Smooth muscle cell (in vitro differentiated cells): Measurements from ENCODE around the gene COX19. TPM values are rescaled to one million over a fixed set of nuclear protein-coding genes. Genes with fewer than 3 reads are reported as not detected.

Experiments
- DNase-seq: peaks from one replicate; lab custom pipeline; 2025; ENCODE audit not compliant: unreplicated experiment; lab: John Stamatoyannopoulos, UW
- H2AFZ ChIP-seq: fragments of 200-600 bp; sonication (generic); 2 replicates; pipeline ENCODE4 v1.6.0; 2016; ENCODE audit warnings: antibody characterized with exemption, low read depth, mild to moderate bottlenecking
- H3F3A ChIP-seq: fragments of 200-600 bp; sonication (generic); 2 replicates; pipeline ENCODE4 v1.6.0; 2017; ENCODE audit warnings: antibody characterized with exemption, low read depth
- H3K27ac ChIP-seq: fragments of 200-600 bp; sonication (generic); 2 replicates; pipeline ENCODE4 v1.5.1; 2016; ENCODE audit warnings: low read depth, mild to moderate bottlenecking
- H3K27me3 ChIP-seq: fragments of 200-600 bp; sonication (generic); 2 replicates; pipeline ENCODE4 v1.6.1; 2016; ENCODE audit warnings: low read depth, mild to moderate bottlenecking
- H3K36me3 ChIP-seq: fragments of 200-600 bp; sonication (generic); 2 replicates; pipeline ENCODE4 v1.5.1; 2016; ENCODE audit warnings: low read depth
- H3K4me1 ChIP-seq: fragments of 200-600 bp; sonication (generic); 2 replicates; pipeline ENCODE4 v1.5.1; 2016; ENCODE audit warnings: low read depth
- H3K4me2 ChIP-seq: fragments of 200-600 bp; sonication (generic); 2 replicates; pipeline ENCODE4 v1.6.0; 2016; ENCODE audit warnings: mild to moderate bottlenecking
- H3K4me3 ChIP-seq: fragments of 200-600 bp; sonication (generic); 2 replicates; pipeline ENCODE4 v1.5.1; 2016; ENCODE audit warnings: mild to moderate bottlenecking
- H3K79me2 ChIP-seq: fragments of 200-600 bp; sonication (generic); 2 replicates; pipeline ENCODE4 v1.6.0; 2016; ENCODE audit warnings: low read depth, mild to moderate bottlenecking
- H3K9ac ChIP-seq: fragments of 200-600 bp; sonication (generic); 2 replicates; pipeline ENCODE4 v1.6.0; 2016; ENCODE audit warnings: low read depth
- H3K9me3 ChIP-seq: fragments of 200-600 bp; sonication (generic); replicated peaks from 2 replicates; pipeline ENCODE4 v1.5.1; 2016; ENCODE audit warnings: low read depth
- H4K20me1 ChIP-seq: fragments of 200-600 bp; sonication (generic); 2 replicates; pipeline ENCODE4 v1.6.0; 2016; ENCODE audit warnings: low read depth
- CTCF ChIP-seq: fragments of 200-600 bp; sonication (generic); IDR thresholded peaks from 2 replicates; pipeline ENCODE4 v1.5.1; 2017; ENCODE audit warnings: borderline replicate concordance, mild to moderate bottlenecking, antibody characterized with exemption; ENCODE audit not compliant: insufficient read depth, poor library complexity, severe bottlenecking
- WGBS: methylation state at CpG from one replicate; pipeline ENCODE4 v1.1.7; 2016; ENCODE audit warnings: low lambda C conversion rate; 5-methylcytosine and 5-hydroxymethylcytosine counted together
- polyA plus RNA-seq: library from polyadenylated mRNA; unstranded; fragments of >200 nt; fragmentation: Nextera tagmentation; extraction: Ambion mirVana; gene quantifications from 2 replicates; pipeline ENCODE4 v1.2.1, GENCODE V29; 2016
- total RNA-seq: library from RNA; depleted of rRNA; stranded (reverse); fragments of >200 nt; gene quantifications from 2 replicates; pipeline ENCODE4 v1.2.3, GENCODE V29; 2014

COX19 gene
- total and polyA plus RNA-seq, 2 experiments from 2014 or later = 10.0 to 10.4 TPM

DNA sequence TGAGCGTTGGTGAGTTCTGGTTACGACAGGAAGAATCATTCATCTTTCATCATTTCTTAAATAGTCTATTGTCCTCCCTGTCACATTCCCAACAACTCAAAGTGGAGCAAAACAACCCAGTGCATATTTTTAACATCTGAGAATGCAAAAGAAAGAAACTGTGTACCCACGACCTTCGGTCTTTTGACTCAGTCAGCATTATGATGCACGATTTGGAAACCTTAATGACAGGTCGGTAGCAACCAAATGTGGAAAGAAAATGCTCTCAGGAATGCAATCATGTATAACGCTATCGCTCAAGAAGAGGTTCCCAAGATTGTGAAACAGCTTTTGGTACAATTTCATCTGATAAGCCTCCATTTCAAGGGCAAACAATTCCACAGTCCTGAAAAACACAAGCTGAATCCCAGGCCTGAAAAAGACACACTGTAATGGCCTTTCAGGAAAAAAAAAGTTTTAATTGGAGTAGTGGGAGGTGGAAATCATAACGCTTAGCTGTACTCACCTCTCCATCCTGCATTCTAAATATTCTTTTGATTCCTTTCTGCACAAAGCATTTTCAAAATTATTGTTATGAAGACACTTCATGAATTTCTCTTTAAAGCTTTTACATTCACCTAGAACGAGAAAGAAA lies 2.6 kb downstream of the COX19 start:
- DNase-seq = no peak
- H3K9me3 ChIP-seq = no peaks in the 10 kb centered on the region
- peaks cover 70% of the 10 kb centered on the region for H4K20me1 ChIP-seq
- H3K4me3 ChIP-seq = peak overlapping the region; percentile 4
- H3K4me2 ChIP-seq = no peak overlapping the region
- no peak for TF ChIP-seq CTCF
- no peaks in the 10 kb centered on the region for H3F3A ChIP-seq
- peaks cover 11% of the 10 kb centered on the region for H3K4me1 ChIP-seq
- no peaks in the 10 kb centered on the region for H3K27me3 ChIP-seq
- 94% methylated on average over 10 of the region's 10 CpGs for WGBS
- no peak overlapping the region for H3K27ac ChIP-seq
- peaks cover 5% of the 10 kb centered on the region for H3K36me3 ChIP-seq
- H2AFZ ChIP-seq = no peak overlapping the region
- peaks cover 39% of the 10 kb centered on the region for H3K79me2 ChIP-seq
- no peak overlapping the region for H3K9ac ChIP-seq

DNA sequence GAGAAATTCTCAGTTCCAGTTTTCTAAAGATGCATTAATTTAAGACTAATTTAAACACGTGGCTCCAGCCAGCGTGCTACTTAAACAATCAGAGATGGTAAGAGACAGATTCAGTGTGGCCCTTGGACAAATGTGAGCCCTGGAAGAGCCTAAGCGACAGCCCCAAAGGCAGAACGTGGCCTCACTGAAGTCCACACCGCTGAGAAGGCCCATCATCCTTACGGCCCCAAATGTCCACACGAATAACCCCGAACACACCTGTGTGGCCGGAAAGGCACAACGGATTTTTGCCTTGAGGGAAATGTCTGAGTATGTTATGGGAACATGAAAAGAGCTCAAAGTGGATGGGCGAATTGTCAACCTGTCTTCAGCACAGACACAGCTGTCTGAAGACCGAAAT lies 3.2 kb downstream of the COX19 start:
- Histone ChIP-seq H3K4me3 (no peak overlapping the region), H3K79me2 (peaks cover 39% of the 10 kb centered on the region), H3K4me1 (peaks cover 11% of the 10 kb centered on the region), H2AFZ (no peak overlapping the region), H3K9ac (no peak overlapping the region), H3K36me3 (peaks cover 5% of the 10 kb centered on the region), H3K27me3 (no peaks in the 10 kb centered on the region), H3F3A (no peaks in the 10 kb centered on the region), H3K4me2 (no peak overlapping the region), H3K27ac (no peak overlapping the region), H4K20me1 (peaks cover 72% of the 10 kb centered on the region), H3K9me3 (no peaks in the 10 kb centered on the region)
- 93% methylated on average over 12 of the region's 12 CpGs for WGBS
- TF ChIP-seq CTCF = no peak
- no peak for DNase-seq

DNA sequence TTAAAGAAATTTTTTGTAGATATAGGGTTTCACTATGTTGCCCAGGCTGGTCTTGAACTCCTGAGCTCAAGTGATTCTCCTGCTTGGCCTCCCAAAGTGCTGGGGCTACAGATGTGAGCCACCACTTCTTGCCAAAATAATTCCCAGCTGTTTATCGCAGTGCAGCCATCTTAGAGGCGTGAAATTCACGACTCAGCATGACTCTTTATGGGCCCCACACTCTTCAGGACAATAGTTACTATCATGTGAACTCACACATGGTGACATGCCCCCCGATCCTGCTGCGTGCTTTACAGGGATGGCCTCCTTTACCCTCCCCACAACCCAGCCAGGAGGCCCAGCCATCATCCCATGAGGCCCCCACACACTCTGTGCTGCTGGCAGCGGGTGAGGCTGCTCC lies 4.6 kb downstream of the COX19 start:
- Histone ChIP-seq H4K20me1 (peaks cover 85% of the 10 kb centered on the region), H3K36me3 (peaks cover 5% of the 10 kb centered on the region), H3F3A (no peaks in the 10 kb centered on the region), H3K4me3 (no peak overlapping the region), H3K9me3 (no peaks in the 10 kb centered on the region), H3K4me2 (no peak overlapping the region), H3K79me2 (peaks cover 39% of the 10 kb centered on the region), H3K9ac (no peak overlapping the region), H3K4me1 (peaks cover 11% of the 10 kb centered on the region), H2AFZ (no peak overlapping the region), H3K27me3 (no peaks in the 10 kb centered on the region), H3K27ac (no peak overlapping the region)
- no peak for DNase-seq
- no peak for TF ChIP-seq CTCF
- 98% methylated on average over 6 of the region's 6 CpGs for WGBS

DNA sequence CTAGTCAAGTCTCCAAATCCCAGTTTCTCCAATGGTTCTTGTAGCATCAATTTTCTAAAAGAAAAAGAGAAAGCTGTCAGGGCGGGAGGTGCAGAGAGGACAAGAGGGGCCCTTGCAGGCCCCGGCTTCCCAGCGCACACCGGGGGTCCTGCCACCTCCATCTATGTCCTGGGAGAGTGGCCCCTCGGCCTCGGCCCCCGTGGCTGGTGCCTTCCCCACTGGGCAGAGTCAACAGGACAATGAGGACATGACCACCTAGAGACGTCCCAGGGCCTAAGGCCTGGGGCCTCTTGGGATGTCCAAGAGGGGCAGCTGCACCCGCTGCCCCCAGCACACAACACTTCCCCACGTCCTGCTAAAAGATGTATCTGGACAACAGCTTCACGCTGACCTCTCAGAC lies 5.9 kb downstream of the COX19 start:
- no peak for DNase-seq
- H3F3A ChIP-seq = no peaks in the 10 kb centered on the region
- H3K27me3 ChIP-seq = no peaks in the 10 kb centered on the region
- H3K9ac ChIP-seq = no peak overlapping the region
- peaks cover 93% of the 10 kb centered on the region for H4K20me1 ChIP-seq
- peaks cover 9% of the 10 kb centered on the region for H3K4me1 ChIP-seq
- no peak for TF ChIP-seq CTCF
- no peak overlapping the region for H3K4me3 ChIP-seq
- no peaks in the 10 kb centered on the region for H3K9me3 ChIP-seq
- no peak overlapping the region for H3K27ac ChIP-seq
- no peak overlapping the region for H2AFZ ChIP-seq
- 97% methylated on average over 10 of the region's 11 CpGs for WGBS
- peaks cover 5% of the 10 kb centered on the region for H3K36me3 ChIP-seq
- H3K79me2 ChIP-seq = peaks cover 35% of the 10 kb centered on the region
- no peak overlapping the region for H3K4me2 ChIP-seq
